Measurements from ENCODE around the gene LGR5.

LGR5 gene

GRCh38 chr12:71585218-71585617 lies 145.6 kb downstream of the LGR5 start:
- H2AFZ ChIP-seq (ENCODE audit: low read depth, low read length): no peak overlapping the region
- no peaks in the 10 kb centered on the region for H3K9me3 ChIP-seq (ENCODE audit: insufficient read depth, low read length)
- no peak overlapping the region for H3K27ac ChIP-seq (ENCODE audit: low read length)
- TF ChIP-seq CTCF (IDR thresholded peaks at IDR 0.05; ENCODE audit: low read depth, low read length) (no peak), EZH2phosphoT487 (IDR thresholded peaks at IDR 0.05; ENCODE audit: low read depth) (no peak)
- H4K20me1 ChIP-seq (ENCODE audit: insufficient read depth, low read length): no peaks in the 10 kb centered on the region
- peaks cover 15% of the 10 kb centered on the region for H3K4me1 ChIP-seq (ENCODE audit: low read length)
- H3K4me3 ChIP-seq (ENCODE audit: low read length): no peak overlapping the region
- H3K9ac ChIP-seq (ENCODE audit: low read length): no peak overlapping the region
- H3K4me2 ChIP-seq (ENCODE audit: low read length): no peak overlapping the region
- H3K27me3 ChIP-seq (ENCODE audit: low read depth, low read length): no peaks in the 10 kb centered on the region
- no peaks in the 10 kb centered on the region for H3K36me3 ChIP-seq (replicated peaks; ENCODE audit: low read depth, low read length)
- no peaks in the 10 kb centered on the region for H3K79me2 ChIP-seq (ENCODE audit: low read length)

GRCh38 chr12:71587012-71587411 lies 147.4 kb downstream of the LGR5 start:
- peaks cover 15% of the 10 kb centered on the region for H3K4me1 ChIP-seq (ENCODE audit: low read length)
- H3K36me3 ChIP-seq (replicated peaks; ENCODE audit: low read depth, low read length): no peaks in the 10 kb centered on the region
- no peak overlapping the region for H2AFZ ChIP-seq (ENCODE audit: low read depth, low read length)
- H3K27me3 ChIP-seq (ENCODE audit: low read depth, low read length): no peaks in the 10 kb centered on the region
- TF ChIP-seq EZH2phosphoT487 (IDR thresholded peaks at IDR 0.05; ENCODE audit: low read depth) (no peak), CTCF (IDR thresholded peaks at IDR 0.05; ENCODE audit: low read depth, low read length) (no peak)
- no peak overlapping the region for H3K4me2 ChIP-seq (ENCODE audit: low read length)
- no peak overlapping the region for H3K4me3 ChIP-seq (ENCODE audit: low read length)
- no peaks in the 10 kb centered on the region for H3K9me3 ChIP-seq (ENCODE audit: insufficient read depth, low read length)
- H3K27ac ChIP-seq (ENCODE audit: low read length): no peak overlapping the region
- no peak overlapping the region for H3K9ac ChIP-seq (ENCODE audit: low read length)
- no peaks in the 10 kb centered on the region for H4K20me1 ChIP-seq (ENCODE audit: insufficient read depth, low read length)
- H3K79me2 ChIP-seq (ENCODE audit: low read length): no peaks in the 10 kb centered on the region

DNA sequence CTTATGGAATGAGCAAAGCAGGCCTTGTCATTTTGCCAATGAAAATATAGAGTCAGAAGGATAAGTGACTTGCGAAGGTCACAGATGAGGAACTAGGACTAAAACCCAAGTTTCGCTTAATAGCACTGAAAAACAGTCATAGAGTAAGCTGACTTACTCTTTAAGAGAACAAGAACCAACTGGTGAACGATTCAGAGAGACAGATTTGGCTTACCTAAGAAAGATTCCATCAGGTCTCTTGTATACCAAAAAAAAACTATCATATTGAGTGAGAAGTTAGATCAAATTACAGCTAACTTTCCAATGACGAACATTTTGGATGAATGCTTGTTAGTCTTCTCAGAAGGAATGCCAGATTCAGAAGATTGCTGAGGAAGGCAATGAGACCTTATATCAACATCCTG lies 149.9 kb downstream of the LGR5 start:
- Histone ChIP-seq H2AFZ (ENCODE audit: low read depth, low read length) (no peak overlapping the region), H3K9ac (ENCODE audit: low read length) (no peak overlapping the region), H3K79me2 (ENCODE audit: low read length) (no peaks in the 10 kb centered on the region), H3K4me3 (ENCODE audit: low read length) (peak overlapping the region; percentile 7; the same call in 1 of the 2 replicates), H3K27ac (ENCODE audit: low read length) (no peak overlapping the region), H3K9me3 (ENCODE audit: insufficient read depth, low read length) (no peaks in the 10 kb centered on the region), H3K36me3 (replicated peaks; ENCODE audit: low read depth, low read length) (no peaks in the 10 kb centered on the region), H3K4me2 (ENCODE audit: low read length) (peak overlapping the region; percentile 51), H3K4me1 (ENCODE audit: low read length) (peaks cover 15% of the 10 kb centered on the region), H3K27me3 (ENCODE audit: low read depth, low read length) (no peaks in the 10 kb centered on the region), H4K20me1 (ENCODE audit: insufficient read depth, low read length) (no peaks in the 10 kb centered on the region)
- TF ChIP-seq CTCF (IDR thresholded peaks at IDR 0.05; ENCODE audit: low read depth, low read length) (no peak), EZH2phosphoT487 (IDR thresholded peaks at IDR 0.05; ENCODE audit: low read depth) (no peak)

GRCh38 chr12:71591601-71592000 lies 152.0 kb downstream of the LGR5 start:
- H3K36me3 ChIP-seq (replicated peaks; ENCODE audit: low read depth, low read length): no peaks in the 10 kb centered on the region
- H2AFZ ChIP-seq (ENCODE audit: low read depth, low read length): no peak overlapping the region
- H3K27me3 ChIP-seq (ENCODE audit: low read depth, low read length): no peaks in the 10 kb centered on the region
- H3K4me2 ChIP-seq (ENCODE audit: low read length): no peak overlapping the region
- H3K27ac ChIP-seq (ENCODE audit: low read length): no peak overlapping the region
- no peaks in the 10 kb centered on the region for H3K79me2 ChIP-seq (ENCODE audit: low read length)
- no peaks in the 10 kb centered on the region for H3K9me3 ChIP-seq (ENCODE audit: insufficient read depth, low read length)
- TF ChIP-seq CTCF (IDR thresholded peaks at IDR 0.05; ENCODE audit: low read depth, low read length) (no peak), EZH2phosphoT487 (IDR thresholded peaks at IDR 0.05; ENCODE audit: low read depth) (no peak)
- H3K4me3 ChIP-seq (ENCODE audit: low read length): no peak overlapping the region
- no peaks in the 10 kb centered on the region for H4K20me1 ChIP-seq (ENCODE audit: insufficient read depth, low read length)
- H3K4me1 ChIP-seq (ENCODE audit: low read length): peaks cover 15% of the 10 kb centered on the region
- H3K9ac ChIP-seq (ENCODE audit: low read length): no peak overlapping the region

Measured in OCI-LY3 (cell line).